SK-N-SH (cell line): ENCODE measurements around the gene CREB5. TPM values are rescaled to one million over a fixed set of nuclear protein-coding genes. Genes with fewer than 3 reads are reported as not detected.
"Not testable (repeated sequence)": the region's sequence is repeated elsewhere in the genome, so short reads cannot be mapped to it uniquely, and the experiment has no call there.

Experiments used
- CTCF ChIA-PET: fragments of 300-600, 350-600 bp; formaldehyde crosslinking; extraction: SDS; loops from one replicate; lab custom pipeline; 2021; lab: Yijun Ruan, JAX
- POLR2A ChIA-PET: fragments of 350-600 bp; sonication (Branson Sonifier 250); formaldehyde crosslinking; extraction: SDS; loops from one replicate; lab custom pipeline; 2020; ENCODE audit warnings: antibody characterized with exemption, inconsistent platforms; lab: Yijun Ruan, JAX
- DNase-seq: peaks from one replicate; pipeline ENCODE4 v3.0.0; 2012
- H2AFZ ChIP-seq: fragments of 200-600 bp; sonication (generic); 2 replicates; pipeline ENCODE4 v1.8.1; 2016; ENCODE audit warnings: antibody characterized with exemption, mild to moderate bottlenecking, low read depth
- H3F3A ChIP-seq: fragments of 200-600 bp; sonication (generic); replicated peaks from 2 replicates; pipeline ENCODE3; 2016; ENCODE audit warnings: antibody characterized with exemption, mild to moderate bottlenecking; ENCODE audit not compliant: insufficient read depth
- H3K27ac ChIP-seq, 2 experiments: fragments of 200-500 bp in 1 of 2; fragments of 200-600 bp in 1 of 2; sonication (Bioruptor generic) in 1 of 2; sonication (generic), shearing (Covaris generic) in 1 of 2; 2 replicates each; pipeline versions ENCODE4 v1.5.1 to v1.6.1; 2014 to 2016; ENCODE audit warnings: low read depth in 2 of 2, inconsistent platforms in 1 of 2, low read length in 1 of 2, mild to moderate bottlenecking in 1 of 2, mixed read lengths in 1 of 2
- H3K27me3 ChIP-seq: fragments of 200-600 bp; sonication (generic), shearing (Covaris generic); 2 replicates; pipeline ENCODE4 v1.6.1; 2016; ENCODE audit warnings: mixed run types; ENCODE audit not compliant: insufficient read depth
- H3K36me3 ChIP-seq, 2 experiments: fragments of 200-500 bp in 1 of 2; fragments of 200-600 bp in 1 of 2; sonication (Bioruptor generic) in 1 of 2; sonication (generic) in 1 of 2; replicated peaks in 1 of 2; 2 replicates each; pipeline versions ENCODE3 to v1.5.1; 2014 to 2016; ENCODE audit warnings: low read length in 1 of 2, mild to moderate bottlenecking in 1 of 2; ENCODE audit not compliant: insufficient read depth in 2 of 2, control insufficient read depth in 1 of 2
- H3K4me1 ChIP-seq, 2 experiments: fragments of 200-500 bp in 1 of 2; fragments of 200-600 bp in 1 of 2; sonication (Bioruptor generic) in 1 of 2; sonication (generic), shearing (Covaris generic) in 1 of 2; 2 replicates each; pipeline versions ENCODE4 v1.5.1 to v1.6.1; 2014 to 2016; ENCODE audit warnings: low read depth in 1 of 2, low read length in 1 of 2, mixed run types in 1 of 2; ENCODE audit not compliant: insufficient read depth in 2 of 2, control insufficient read depth in 1 of 2
- H3K4me2 ChIP-seq: fragments of 200-600 bp; sonication (generic), shearing (Covaris generic); 2 replicates; pipeline ENCODE4 v1.6.1; 2017; ENCODE audit warnings: mixed run types
- H3K4me3 ChIP-seq, 2 experiments: fragments of 200-500 bp in 1 of 2; fragments of 200-600 bp in 1 of 2; sonication (Bioruptor generic) in 1 of 2; sonication (generic), shearing (Covaris generic) in 1 of 2; 2 replicates each; pipeline versions ENCODE4 v1.5.1 to v1.8.1; 2014 to 2016; ENCODE audit warnings: low read depth in 2 of 2, inconsistent platforms in 1 of 2, low read length in 1 of 2, mild to moderate bottlenecking in 1 of 2, mixed read lengths in 1 of 2, moderate library complexity in 1 of 2
- H3K79me2 ChIP-seq: fragments of 200-600 bp; sonication (generic); 2 replicates; pipeline ENCODE4 v1.8.1; 2017; ENCODE audit warnings: mild to moderate bottlenecking; ENCODE audit not compliant: insufficient read depth
- H3K9ac ChIP-seq: fragments of 200-600 bp; sonication (generic); 2 replicates; pipeline ENCODE4 v1.6.1; 2017; ENCODE audit warnings: mixed run types
- H3K9me2 ChIP-seq: fragments of 200-600 bp; sonication (generic); 2 replicates; pipeline ENCODE4 v1.6.1; 2017; ENCODE audit warnings: mixed run types
- H3K9me3 ChIP-seq: fragments of 200-600 bp; sonication (generic); 2 replicates; pipeline ENCODE4 v1.6.1; 2017; ENCODE audit warnings: mixed run types, mild to moderate bottlenecking, moderate library complexity
- H4K20me1 ChIP-seq: fragments of 200-600 bp; sonication (generic); 2 replicates; pipeline ENCODE4 v1.6.1; 2017; ENCODE audit warnings: mild to moderate bottlenecking, mixed run types; ENCODE audit not compliant: insufficient read depth
- FOXM1 ChIP-seq: IDR thresholded peaks from 2 replicates; pipeline ENCODE4 v1.4.0; 2012; ENCODE audit warnings: low read depth, mild to moderate bottlenecking
- MXI1 ChIP-seq: IDR thresholded peaks from 2 replicates; pipeline ENCODE4 v1.6.1; 2012; ENCODE audit warnings: mild to moderate bottlenecking, low read depth, low read length, improper control_type of control experiment
- NFIC ChIP-seq: IDR thresholded peaks from 2 replicates; pipeline ENCODE4 v1.4.0; 2012; ENCODE audit warnings: borderline replicate concordance
- RCOR1 ChIP-seq: fragments of 150-350 bp; IDR thresholded peaks from 2 replicates; pipeline ENCODE4 v1.6.1; 2017; ENCODE audit warnings: antibody characterized with exemption, low read length
- SIN3A ChIP-seq: IDR thresholded peaks from 2 replicates; pipeline ENCODE4 v1.6.1; 2012; ENCODE audit warnings: low read depth, mild to moderate bottlenecking, low read length, moderate library complexity, borderline replicate concordance
- TCF12 ChIP-seq: IDR thresholded peaks from 2 replicates; pipeline ENCODE4 v1.4.0; 2012
- USF1 ChIP-seq: IDR thresholded peaks from 2 replicates; pipeline ENCODE4 v1.4.0; 2012; ENCODE audit warnings: low read depth, borderline replicate concordance
- USF2 ChIP-seq: fragments of 150-350 bp; IDR thresholded peaks from 2 replicates; pipeline ENCODE4 v1.6.1; 2017; ENCODE audit warnings: antibody characterized with exemption, low read length, low read depth, borderline replicate concordance
- ZBTB33 ChIP-seq: IDR thresholded peaks from 2 replicates; pipeline ENCODE4 v1.4.0; 2012; ENCODE audit warnings: low read depth, borderline replicate concordance
- WGBS: methylation state at CpG from one replicate; pipeline ENCODE4 v1.1.6; 2017; ENCODE audit warnings: low lambda C conversion rate; 5-methylcytosine and 5-hydroxymethylcytosine counted together
- polyA plus RNA-seq, 3 experiments: library from polyadenylated mRNA; depleted of rRNA; stranded (reverse); fragments of >200 nt; gene quantifications; 2 replicates each; pipeline ENCODE4 v1.2.3, GENCODE V29; 2012

The CREB5 gene
- polyA plus RNA-seq, 1 of the 3 experiments (the other 2 are of a cell fraction), result 19.3 TPM

- Histone ChIP-seq H3F3A (no peaks in the 10 kb centered on the region), H3K9ac (no peak overlapping the region)
- WGBS, result 15% methylated on average over 3 of the region's 3 CpGs
- TF ChIP-seq SIN3A (no peak), USF2 (no peak), NFIC (no peak), USF1 (no peak), MXI1 (no peak), TCF12 (no peak), RCOR1 (no peak), FOXM1 (no peak), ZBTB33 (no peak)
- TF ChIP-seq, all 33 proteins: peak for 0
- H3K4me2 ChIP-seq, result no peak overlapping the region
- H3K79me2 ChIP-seq, result no peaks in the 10 kb centered on the region
- H3K4me1 ChIP-seq, result no peaks in the 10 kb centered on the region; a peak in 1 of 4 replicates
- ChIA-PET CTCF (interaction anchor here (1.0 to 2.3 kb wide), 9 partner anchors 8 to 312 kb away, joined by 3 to 10 read pairs (median 4); no protein-coding TSS in a partner anchor), POLR2A (no interaction called here)
- no peak overlapping the region for H2AFZ ChIP-seq
- H3K27ac ChIP-seq, result no peak overlapping the region
- no peaks in the 10 kb centered on the region; the same call in 1 of the 2 replicates for H3K27me3 ChIP-seq
- DNase-seq, result no peak
- H4K20me1 ChIP-seq, result no peaks in the 10 kb centered on the region
- no peaks in the 10 kb centered on the region for H3K36me3 ChIP-seq
- no peaks in the 10 kb centered on the region for H3K9me2 ChIP-seq
- H3K9me3 ChIP-seq, result no peaks in the 10 kb centered on the region
- H3K4me3 ChIP-seq, result no peak overlapping the region
Measured at GRCh38 chr7:28609608-28610007, 197.3 kb downstream of the CREB5 start.

GRCh38 chr7:28611399-28611897, 199.1 kb downstream of the CREB5 start:
- H3K4me3 ChIP-seq, H3K4me2 ChIP-seq, H3K27ac ChIP-seq, H4K20me1 ChIP-seq, DNase-seq, POLR2A ChIA-PET, H3K36me3 ChIP-seq, H3K9me2 ChIP-seq, H3K9me3 ChIP-seq, H3K4me1 ChIP-seq, H3K9ac ChIP-seq, H3F3A ChIP-seq, H2AFZ ChIP-seq, H3K27me3 ChIP-seq, H3K79me2 ChIP-seq: not testable (repeated sequence)
- whole genome bisulfite sequencing, result 64% methylated on average over 4 of the region's 4 CpGs
- CTCF ChIA-PET, result interaction anchor here (1.0 to 1.3 kb wide), 2 partner anchors 11 to 14 kb away, joined by 3 to 5 read pairs; no protein-coding TSS in a partner anchor
